GM12872 (cell line): ENCODE data around the gene CDC42BPG.

Source experiments
- TF ChIP-seq, protein P1 (sequence below): IDR thresholded peaks from 3 replicates; pipeline ENCODE4 v1.5.1; 2011; ENCODE audit warnings: low read depth, mild to moderate bottlenecking, low read length, moderate library complexity; ENCODE audit not compliant: insufficient read depth

Gene CDC42BPG

GRCh38 chr11:64787526-64788320, 56.7 kb downstream of the CDC42BPG start:
- TF ChIP-seq, protein P1, sequence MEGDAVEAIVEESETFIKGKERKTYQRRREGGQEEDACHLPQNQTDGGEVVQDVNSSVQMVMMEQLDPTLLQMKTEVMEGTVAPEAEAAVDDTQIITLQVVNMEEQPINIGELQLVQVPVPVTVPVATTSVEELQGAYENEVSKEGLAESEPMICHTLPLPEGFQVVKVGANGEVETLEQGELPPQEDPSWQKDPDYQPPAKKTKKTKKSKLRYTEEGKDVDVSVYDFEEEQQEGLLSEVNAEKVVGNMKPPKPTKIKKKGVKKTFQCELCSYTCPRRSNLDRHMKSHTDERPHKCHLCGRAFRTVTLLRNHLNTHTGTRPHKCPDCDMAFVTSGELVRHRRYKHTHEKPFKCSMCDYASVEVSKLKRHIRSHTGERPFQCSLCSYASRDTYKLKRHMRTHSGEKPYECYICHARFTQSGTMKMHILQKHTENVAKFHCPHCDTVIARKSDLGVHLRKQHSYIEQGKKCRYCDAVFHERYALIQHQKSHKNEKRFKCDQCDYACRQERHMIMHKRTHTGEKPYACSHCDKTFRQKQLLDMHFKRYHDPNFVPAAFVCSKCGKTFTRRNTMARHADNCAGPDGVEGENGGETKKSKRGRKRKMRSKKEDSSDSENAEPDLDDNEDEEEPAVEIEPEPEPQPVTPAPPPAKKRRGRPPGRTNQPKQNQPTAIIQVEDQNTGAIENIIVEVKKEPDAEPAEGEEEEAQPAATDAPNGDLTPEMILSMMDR: peak; percentile 91

DNA sequence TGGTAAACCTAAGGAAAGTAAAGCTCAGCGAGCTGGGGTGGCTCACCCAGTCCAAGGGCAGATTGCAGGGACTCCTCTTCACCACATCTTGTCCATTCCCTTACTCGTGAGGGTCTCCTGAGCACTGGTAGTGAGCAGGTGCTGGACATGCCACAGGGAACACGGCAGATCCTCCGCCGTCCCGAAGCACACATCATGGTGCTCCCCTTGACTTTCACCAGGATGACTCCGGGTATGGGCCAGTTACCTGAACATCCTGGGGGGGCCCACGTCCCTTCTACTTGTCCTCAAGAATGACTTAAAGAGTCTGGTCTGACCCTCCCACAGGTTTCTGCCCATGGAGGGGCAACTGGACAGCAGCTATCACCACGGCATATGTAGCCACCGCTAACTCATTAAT, 58.1 kb downstream of the CDC42BPG start:
- TF ChIP-seq, protein P1: no peak

DNA sequence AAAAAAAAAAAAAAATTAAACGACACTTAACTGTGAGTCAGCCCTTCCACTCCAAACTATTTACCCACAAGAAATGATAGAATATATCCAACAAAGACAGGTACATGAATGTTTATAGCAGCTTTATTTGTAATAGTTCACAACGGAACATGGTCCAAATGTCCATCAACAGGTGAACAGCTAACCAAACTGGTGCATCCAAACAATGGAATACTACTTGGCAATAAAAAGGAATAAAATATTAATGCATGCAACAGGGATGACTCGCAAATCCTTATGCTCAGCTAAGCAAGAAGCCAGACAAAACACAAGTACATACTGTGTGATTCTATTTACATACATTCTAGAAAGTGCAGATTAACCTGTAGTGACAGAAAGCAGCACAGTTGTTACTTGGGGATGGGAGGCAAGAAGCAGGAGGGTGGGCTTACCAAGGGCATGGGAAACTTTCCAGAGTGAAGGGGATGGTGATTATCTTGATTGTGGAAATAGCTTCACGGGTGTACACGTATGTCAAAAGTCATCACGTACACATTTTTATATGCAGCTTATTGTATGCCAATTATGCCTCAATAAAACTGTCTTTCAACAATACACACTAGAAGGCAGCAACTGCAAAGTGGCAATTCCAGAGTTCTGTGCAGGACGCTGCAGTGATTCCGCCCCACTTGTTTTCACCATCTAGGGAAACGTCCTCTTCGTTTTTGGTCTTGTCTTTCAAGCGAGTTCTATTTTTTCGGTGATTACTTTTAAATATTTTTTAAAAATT, 59.5 kb downstream of the CDC42BPG start:
- TF ChIP-seq, protein P1: no peak

- TF ChIP-seq, protein P1: no peak
Measured at GRCh38 chr11:64778473-64779298, 65.8 kb downstream of the CDC42BPG start, which contains the start of gene SF1. Gene SF1 (minus strand): TSS chr11:64778542. CDS start chr11:64778392, 150 bp downstream.

DNA sequence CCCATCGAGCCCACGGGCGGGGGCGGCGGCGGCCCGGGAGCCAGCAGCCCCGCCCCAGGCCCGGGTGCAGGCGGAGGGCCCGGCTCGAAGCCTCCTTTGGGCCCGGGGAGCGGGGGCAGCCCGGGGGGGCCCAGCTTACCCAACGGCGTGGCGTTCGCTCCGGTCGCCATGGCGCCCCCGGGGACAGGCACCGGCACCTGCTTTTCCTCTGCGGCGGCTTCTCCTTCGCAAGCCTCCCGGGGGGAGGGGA, 66.3 kb downstream of the CDC42BPG start:
- TF ChIP-seq, protein P1: no peak

DNA sequence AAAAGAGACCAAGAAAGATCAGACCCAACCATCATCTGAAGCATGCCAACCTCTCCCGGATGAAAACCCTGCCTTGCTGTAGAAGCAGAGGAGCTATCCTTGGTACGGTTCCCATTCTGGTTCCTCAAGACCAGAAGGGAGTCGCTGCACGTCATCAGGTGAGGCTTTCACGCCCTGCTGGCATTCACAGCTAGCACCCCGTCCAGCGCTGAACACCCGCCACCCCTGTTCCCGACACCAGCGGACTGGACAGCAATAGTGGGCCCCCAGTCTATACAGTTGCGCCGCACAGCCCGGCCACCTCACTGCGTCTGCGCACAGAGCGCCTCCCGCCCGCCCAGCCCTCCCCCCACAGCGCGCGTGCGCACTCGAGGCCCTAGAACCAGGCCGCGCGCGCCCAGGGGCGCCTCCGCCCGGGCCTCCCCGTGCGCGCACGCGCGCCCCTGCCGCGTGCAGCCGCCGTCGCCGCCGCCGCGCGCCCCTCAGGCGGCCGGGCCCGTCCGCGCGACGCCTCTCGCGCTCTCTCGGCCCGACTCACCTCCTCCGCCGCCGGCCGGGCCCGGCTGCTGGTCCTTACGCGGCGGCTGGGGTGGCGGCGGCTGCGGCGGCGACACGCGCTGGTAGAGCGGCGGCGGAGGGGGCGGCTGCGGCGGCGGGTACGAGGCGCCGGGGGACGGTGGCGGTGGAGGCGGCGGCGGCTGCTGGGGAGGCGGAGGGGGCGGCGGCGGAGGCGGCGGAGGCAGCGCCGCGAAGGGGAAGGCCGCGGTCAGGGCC, 66.8 kb downstream of the CDC42BPG start:
- TF ChIP-seq, protein P1: no peak
